NB4 (cell line): ENCODE measurements around the gene TRUB2.

Experiments used
- DNase-seq: peaks from one replicate; pipeline ENCODE4 v3.0.0; 2010; ENCODE audit warnings: low read depth
- H3K4me3 ChIP-seq: one replicate; pipeline ENCODE4 v1.5.1; 2011; ENCODE audit warnings: mild to moderate bottlenecking, low read depth, low read length, moderate library complexity
- CTCF ChIP-seq: IDR thresholded peaks from one replicate; pipeline ENCODE4 v1.5.1; 2012; ENCODE audit warnings: low read depth, low read length
- MAX ChIP-seq: IDR thresholded peaks from 2 replicates; pipeline ENCODE4 v1.6.1; 2011; ENCODE audit warnings: low read depth, low read length
- MYC ChIP-seq: IDR thresholded peaks from 2 replicates; pipeline ENCODE4 v1.6.1; 2011; ENCODE audit warnings: low read depth, low read length
- POLR2A ChIP-seq: IDR thresholded peaks from 2 replicates; pipeline ENCODE4 v1.6.1; 2011; ENCODE audit warnings: mild to moderate bottlenecking; ENCODE audit not compliant: insufficient read length; ENCODE audit errors: extremely low read depth

Gene TRUB2

GRCh38 chr9:128358861-128359260 is 36.6 kb upstream of the TRUB2 start:
- DNase-seq = no peak
- H3K4me3 ChIP-seq = no peak overlapping the region
- no peak for TF ChIP-seq MAX
- no peak for TF ChIP-seq POLR2A
- no peak for TF ChIP-seq MYC

GRCh38 chr9:128358090-128358489 is 35.8 kb upstream of the TRUB2 start:
- no peak for DNase-seq
- TF ChIP-seq MYC = no peak
- TF ChIP-seq MAX = no peak
- TF ChIP-seq CTCF = no peak
- no peak for TF ChIP-seq POLR2A
- no peak overlapping the region for H3K4me3 ChIP-seq

- DNase-seq = no peak
- TF ChIP-seq CTCF (no peak), MAX (no peak), POLR2A (no peak), MYC (no peak)
- H3K4me3 ChIP-seq = no peak overlapping the region
These were observed 33.2 kb upstream of the TRUB2 start for GRCh38 chr9:128355451-128355850.

GRCh38 chr9:128349772-128350171 is 27.5 kb upstream of the TRUB2 start:
- TF ChIP-seq MYC = no peak
- TF ChIP-seq POLR2A = no peak
- no peak for TF ChIP-seq CTCF
- no peak for TF ChIP-seq MAX
- no peak overlapping the region for H3K4me3 ChIP-seq
- no peak for DNase-seq

GRCh38 chr9:128349125-128349524 is 26.9 kb upstream of the TRUB2 start:
- no peak for TF ChIP-seq CTCF
- no peak for TF ChIP-seq POLR2A
- no peak for TF ChIP-seq MYC
- TF ChIP-seq MAX = no peak
- no peak for DNase-seq
- H3K4me3 ChIP-seq = no peak overlapping the region

- no peak overlapping the region for H3K4me3 ChIP-seq
- TF ChIP-seq MYC = no peak
- TF ChIP-seq MAX = no peak
- TF ChIP-seq CTCF = no peak
- TF ChIP-seq POLR2A = no peak
- no peak for DNase-seq
These were observed 22.8 kb upstream of the TRUB2 start for GRCh38 chr9:128344931-128345605.
